Gastrocnemius medialis (tissue), 4 donors: ENCODE measurements around the gene SIRPD.

Experiments
- POLR2A ChIP-seq, 2 donors: fragments of 450-650 bp; IDR thresholded peaks; one replicate each; pipeline ENCODE4 v1.6.1; 2017; ENCODE audit warnings: antibody characterized with exemption in 2 of 2, mild to moderate bottlenecking in 2 of 2, moderate library complexity in 2 of 2
- TF ChIP-seq, protein P1 (sequence below), 5 experiments: fragments of 450-650 bp in 3 of 5; fragments of 200-600 bp in 2 of 5; sonication (generic) in 2 of 5; IDR thresholded peaks in 4 of 5; conservative IDR thresholded peaks in 1 of 5; 1 replicate in 4 of 5; 2 replicates in 1 of 5; pipeline ENCODE4 v1.5.1; 2016 to 2019; ENCODE audit warnings: antibody characterized with exemption in 5 of 5, mild to moderate bottlenecking in 3 of 5, moderate library complexity in 3 of 5

DNA sequence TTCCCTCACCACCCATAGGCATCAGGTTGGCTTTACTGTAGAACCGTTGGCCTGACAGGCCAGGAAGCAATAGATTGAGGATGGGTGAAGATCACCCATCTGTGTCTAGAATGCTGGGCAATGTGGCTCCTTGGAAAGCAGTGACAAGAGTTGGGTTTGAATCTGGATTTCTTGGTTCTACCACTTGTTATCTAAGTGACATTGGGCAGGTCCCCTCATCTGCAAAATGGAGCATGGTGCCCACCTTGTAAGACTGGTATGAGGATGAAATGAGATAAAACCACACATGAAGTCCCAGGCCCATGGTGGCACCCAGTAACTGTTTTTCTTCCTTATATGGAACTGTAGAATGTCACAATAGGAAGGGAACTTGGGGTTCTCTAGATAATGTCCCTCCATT, 43.7 kb downstream of the SIRPD start:
- TF ChIP-seq POLR2A (IDR thresholded peaks at IDR 0.05): no peak
- TF ChIP-seq, protein P1, sequence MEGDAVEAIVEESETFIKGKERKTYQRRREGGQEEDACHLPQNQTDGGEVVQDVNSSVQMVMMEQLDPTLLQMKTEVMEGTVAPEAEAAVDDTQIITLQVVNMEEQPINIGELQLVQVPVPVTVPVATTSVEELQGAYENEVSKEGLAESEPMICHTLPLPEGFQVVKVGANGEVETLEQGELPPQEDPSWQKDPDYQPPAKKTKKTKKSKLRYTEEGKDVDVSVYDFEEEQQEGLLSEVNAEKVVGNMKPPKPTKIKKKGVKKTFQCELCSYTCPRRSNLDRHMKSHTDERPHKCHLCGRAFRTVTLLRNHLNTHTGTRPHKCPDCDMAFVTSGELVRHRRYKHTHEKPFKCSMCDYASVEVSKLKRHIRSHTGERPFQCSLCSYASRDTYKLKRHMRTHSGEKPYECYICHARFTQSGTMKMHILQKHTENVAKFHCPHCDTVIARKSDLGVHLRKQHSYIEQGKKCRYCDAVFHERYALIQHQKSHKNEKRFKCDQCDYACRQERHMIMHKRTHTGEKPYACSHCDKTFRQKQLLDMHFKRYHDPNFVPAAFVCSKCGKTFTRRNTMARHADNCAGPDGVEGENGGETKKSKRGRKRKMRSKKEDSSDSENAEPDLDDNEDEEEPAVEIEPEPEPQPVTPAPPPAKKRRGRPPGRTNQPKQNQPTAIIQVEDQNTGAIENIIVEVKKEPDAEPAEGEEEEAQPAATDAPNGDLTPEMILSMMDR (IDR thresholded peaks at IDR 0.05 in 4 of 5, conservative IDR thresholded peaks at IDR 0.05 in 1 of 5): no peak
